GM19099 (cell line): Measurements from ENCODE around the gene TARS1.

Experiments
- POLR2A ChIP-seq: IDR thresholded peaks from 3 replicates; pipeline ENCODE4 v1.6.1; 2011; ENCODE audit warnings: low read depth; ENCODE audit not compliant: insufficient read length; ENCODE audit errors: extremely low read depth

The TARS1 gene

GRCh38 chr5:33470544-33470943, 29.8 kb downstream of the TARS1 start:
- TF ChIP-seq POLR2A, result no peak

GRCh38 chr5:33472805-33473409, 32.1 kb downstream of the TARS1 start:
- no peak for TF ChIP-seq POLR2A

- no peak for TF ChIP-seq POLR2A
Measured at GRCh38 chr5:33474004-33474403, 33.2 kb downstream of the TARS1 start.

GRCh38 chr5:33474931-33475499, 34.2 kb downstream of the TARS1 start:
- no peak for TF ChIP-seq POLR2A

GRCh38 chr5:33475706-33476105, 34.9 kb downstream of the TARS1 start:
- TF ChIP-seq POLR2A, result no peak

GRCh38 chr5:33476992-33477391, 36.2 kb downstream of the TARS1 start:
- no peak for TF ChIP-seq POLR2A

- no peak for TF ChIP-seq POLR2A
Measured at GRCh38 chr5:33477816-33478215, 37.1 kb downstream of the TARS1 start.

- no peak for TF ChIP-seq POLR2A
Measured at GRCh38 chr5:33479311-33479710, 38.5 kb downstream of the TARS1 start.

GRCh38 chr5:33480876-33481275, 40.1 kb downstream of the TARS1 start:
- no peak for TF ChIP-seq POLR2A

GRCh38 chr5:33482335-33482734, 41.6 kb downstream of the TARS1 start:
- no peak for TF ChIP-seq POLR2A

GRCh38 chr5:33487236-33487635, 46.5 kb downstream of the TARS1 start:
- no peak for TF ChIP-seq POLR2A

GRCh38 chr5:33488558-33489355, 48.0 kb downstream of the TARS1 start:
- TF ChIP-seq POLR2A, result no peak

GRCh38 chr5:33489481-33490067, 48.8 kb downstream of the TARS1 start:
- TF ChIP-seq POLR2A, result no peak

- TF ChIP-seq POLR2A, result no peak
Measured at GRCh38 chr5:33490071-33490665, 49.4 kb downstream of the TARS1 start.

- no peak for TF ChIP-seq POLR2A
Measured at GRCh38 chr5:33491941-33492340, 51.2 kb downstream of the TARS1 start.
